A549 (cell line): Measurements from ENCODE around the gene SUPT20H.

Experiments
- CTCF ChIP-seq: fragments of >200 bp; sonication (Bioruptor Twin); formaldehyde crosslinking; IDR thresholded peaks from 3 replicates; pipeline ENCODE4 v1.5.1; 2016
- EP300 ChIP-seq, 2 experiments: fragments of >200 bp; sonication (Bioruptor Twin); formaldehyde crosslinking; IDR thresholded peaks; 2 replicates in 1 of 2; 3 replicates in 1 of 2; pipeline ENCODE4 v1.6.1; 2016 to 2017
- HMGXB4 ChIP-seq: fragments of 250-450 bp; sonication (Bioruptor Pico); IDR thresholded peaks from 2 replicates; pipeline ENCODE4 v1.5.0; 2021; ENCODE audit warnings: mild to moderate bottlenecking, moderate library complexity, borderline replicate concordance
- NR3C1 ChIP-seq: fragments of >200 bp; sonication (Bioruptor Twin); formaldehyde crosslinking; IDR thresholded peaks from 3 replicates; pipeline ENCODE4 v1.6.1; 2017
- POLR2A ChIP-seq: IDR thresholded peaks from 2 replicates; pipeline ENCODE4 v1.6.1; 2012; ENCODE audit warnings: mild to moderate bottlenecking, low read length
- POLR2AphosphoS2 ChIP-seq: conservative IDR thresholded peaks from 2 replicates; pipeline ENCODE4 v1.6.1; 2012; ENCODE audit warnings: low read length, improper control_type of control experiment, inconsistent platforms
- USF2 ChIP-seq: fragments of 450-650 bp; IDR thresholded peaks from 2 replicates; pipeline ENCODE4 v1.6.1; 2014; ENCODE audit warnings: antibody characterized with exemption
- ZNF302 ChIP-seq: fragments of 250-450 bp; sonication (Bioruptor Pico); IDR thresholded peaks from 2 replicates; pipeline ENCODE4 v1.9.0; 2021; ENCODE audit warnings: inconsistent platforms, mild to moderate bottlenecking, moderate library complexity

GRCh38 chr13:37047032-37047431, 12.5 kb downstream of the SUPT20H start:
- no peak for TF ChIP-seq ZNF302 (CRISPR knock-in tag)
- TF ChIP-seq HMGXB4 (CRISPR knock-in tag): no peak
- no peak for TF ChIP-seq NR3C1
- TF ChIP-seq POLR2AphosphoS2: no peak
- TF ChIP-seq POLR2A: no peak
- TF ChIP-seq USF2: no peak
- TF ChIP-seq CTCF: no peak
- TF ChIP-seq EP300 (IDR thresholded peaks at IDR 0.05): no peak
